KG1 (cell line): ENCODE measurements around the gene STAB1.
"Not testable (repeated sequence)": the region's sequence is repeated elsewhere in the genome, so short reads cannot be mapped to it uniquely, and the experiment has no call there.

Experiments
- DNase-seq: peaks from one replicate; lab custom pipeline; 2025; lab: John Stamatoyannopoulos, UW

STAB1 gene

GRCh38 chr3:52524752-52525679 is 29.9 kb downstream of the STAB1 start:
- no peak for DNase-seq

DNA sequence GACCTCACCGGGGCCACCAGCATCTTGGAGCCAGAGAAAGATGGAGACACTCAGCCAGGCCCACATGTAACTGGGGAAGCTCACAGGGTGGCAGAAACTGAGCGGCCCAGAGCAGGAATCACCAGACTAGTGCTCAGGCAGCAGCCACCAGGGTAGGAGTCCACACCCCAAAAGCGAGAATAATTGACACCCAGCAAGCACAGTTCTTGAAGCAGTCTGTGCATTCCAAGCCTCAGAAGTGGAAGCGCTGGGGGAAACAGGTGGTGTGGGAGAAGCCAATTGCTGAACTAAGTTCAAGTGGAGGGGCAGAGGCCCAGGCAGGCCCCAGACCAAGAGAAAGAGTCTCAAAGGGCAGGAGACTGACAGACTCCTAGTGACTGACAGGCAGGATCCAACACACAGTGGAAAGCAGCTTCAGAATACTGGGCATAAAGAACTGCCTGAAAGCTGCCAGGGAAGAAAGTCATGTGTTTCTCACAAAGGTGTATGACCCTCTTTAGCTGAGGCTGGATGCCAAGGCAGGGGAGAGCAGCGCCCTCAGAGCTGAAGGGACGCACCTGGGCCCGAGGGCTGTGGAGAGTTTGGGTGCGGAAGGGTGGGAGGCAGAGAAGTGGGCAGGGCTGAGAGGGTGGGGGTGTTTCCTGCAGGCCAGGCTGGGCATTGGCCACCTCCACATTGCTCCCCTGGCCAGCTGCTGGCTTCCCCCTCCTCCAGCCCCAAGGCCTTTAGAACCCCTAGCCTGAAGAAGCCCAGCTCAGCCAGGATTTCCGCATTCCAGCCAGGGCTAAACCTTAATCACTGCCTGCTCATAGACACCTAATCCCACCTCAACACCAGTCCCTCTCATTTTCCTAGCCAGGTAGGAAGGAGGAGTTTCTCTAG is 30.8 kb downstream of the STAB1 start:
- DNase-seq, result no peak

DNA sequence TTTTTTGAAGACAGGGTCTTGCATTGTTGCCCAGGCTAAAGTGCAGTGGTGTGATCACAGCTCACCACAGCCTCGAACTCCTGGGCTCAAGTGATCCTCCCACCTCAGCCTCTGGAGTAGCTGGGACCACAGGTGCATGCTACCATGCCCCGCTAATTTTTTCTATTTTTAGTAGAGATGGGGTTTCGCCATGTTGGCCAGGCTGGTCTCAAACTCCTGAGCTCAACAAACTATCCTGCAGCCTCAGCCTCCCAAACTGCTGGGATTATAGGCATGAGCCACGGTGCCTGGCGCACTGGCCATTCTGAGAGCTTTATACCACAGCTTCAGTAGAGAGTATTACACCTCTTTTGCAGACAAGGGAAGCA is 31.5 kb downstream of the STAB1 start:
- DNase-seq, result not testable (repeated sequence)

GRCh38 chr3:52527039-52527731 is 32.0 kb downstream of the STAB1 start:
- no peak for DNase-seq

GRCh38 chr3:52527732-52528585 is 32.8 kb downstream of the STAB1 start:
- DNase-seq, result no peak

DNA sequence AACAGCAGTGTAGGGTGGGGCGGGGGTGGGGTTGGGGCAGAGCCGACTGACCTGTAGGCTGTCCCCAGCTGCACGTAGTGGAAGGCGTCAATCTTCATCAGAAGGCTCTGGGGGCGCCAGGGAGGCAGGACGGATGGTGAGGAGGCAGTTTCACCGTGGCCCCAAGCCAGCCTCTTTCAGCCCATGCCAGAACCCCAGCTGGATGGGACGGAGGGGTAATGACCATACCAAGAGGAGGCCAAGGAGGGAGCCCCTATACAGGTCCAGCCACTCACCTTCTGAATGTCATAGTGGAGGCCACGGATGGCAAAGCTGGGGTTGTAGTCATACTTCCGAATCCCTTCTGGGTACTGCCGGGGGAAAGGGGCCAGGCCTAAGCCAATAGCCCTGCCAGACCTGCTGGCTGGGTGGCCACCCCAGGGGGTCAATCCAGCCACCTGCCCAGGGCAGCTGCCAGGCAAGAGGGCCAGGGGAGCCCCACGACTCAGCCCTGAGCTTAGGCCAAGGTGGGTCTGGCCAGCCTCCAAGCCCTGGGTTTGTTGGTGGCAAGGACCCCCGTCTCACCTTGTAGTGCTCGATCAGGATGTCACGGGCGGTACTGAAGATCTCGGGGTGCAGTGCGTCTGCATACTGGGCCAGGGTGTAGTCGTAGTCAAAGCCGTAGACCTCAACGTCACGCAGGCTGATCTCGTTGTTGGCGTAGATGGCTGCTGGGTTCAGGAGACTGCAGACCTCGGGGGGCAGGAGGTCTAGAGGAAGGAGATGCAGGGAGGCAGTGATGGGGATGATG is 33.6 kb downstream of the STAB1 start:
- no peak for DNase-seq

GRCh38 chr3:52529376-52530333 is 34.5 kb downstream of the STAB1 start:
- no peak for DNase-seq

GRCh38 chr3:52530918-52531826 is 36.0 kb downstream of the STAB1 start:
- no peak for DNase-seq

- no peak for DNase-seq
Measured at GRCh38 chr3:52531860-52532516, 36.9 kb downstream of the STAB1 start.

- no peak for DNase-seq
Measured at GRCh38 chr3:52532517-52532837, 37.3 kb downstream of the STAB1 start.

DNA sequence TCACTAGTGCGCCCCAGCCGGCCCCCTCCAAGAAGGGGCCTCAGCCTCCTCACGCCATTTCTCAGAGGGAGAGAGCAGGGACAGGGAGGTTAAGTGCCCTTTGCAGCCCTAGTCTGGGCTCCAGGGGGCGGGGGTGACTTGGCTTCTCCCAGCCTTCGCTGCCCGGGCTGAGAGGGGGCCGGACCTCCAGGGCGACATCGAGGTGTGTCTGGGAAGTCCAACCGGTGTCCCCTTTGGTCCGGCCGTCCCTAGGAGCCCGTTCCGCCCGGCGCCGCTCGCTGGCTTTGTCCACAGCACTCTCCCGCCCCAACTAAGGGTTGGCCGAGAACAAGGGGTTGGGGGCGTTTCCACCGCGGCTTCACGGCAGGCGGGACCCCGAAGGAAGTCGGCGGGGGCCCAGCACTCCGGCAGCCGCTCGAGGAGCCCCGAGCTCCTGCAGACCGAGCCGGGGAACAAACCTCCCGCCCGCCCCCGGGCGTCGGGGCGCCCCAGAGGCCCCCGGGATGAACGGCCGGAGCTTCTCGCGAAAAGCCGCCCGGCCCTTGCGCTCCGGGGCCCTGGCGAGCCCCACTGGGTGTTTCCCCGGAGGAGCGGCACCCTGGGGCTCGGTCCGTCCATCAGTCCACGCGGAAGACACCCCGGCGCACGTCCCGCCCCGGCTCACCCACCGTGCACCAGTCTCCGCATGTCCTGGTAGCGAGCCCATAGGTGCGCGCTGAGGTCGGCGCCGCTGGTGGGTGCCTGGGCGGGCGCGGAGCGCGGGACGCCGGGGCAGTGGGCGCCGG is 37.9 kb downstream of the STAB1 start:
- no peak for DNase-seq

DNA sequence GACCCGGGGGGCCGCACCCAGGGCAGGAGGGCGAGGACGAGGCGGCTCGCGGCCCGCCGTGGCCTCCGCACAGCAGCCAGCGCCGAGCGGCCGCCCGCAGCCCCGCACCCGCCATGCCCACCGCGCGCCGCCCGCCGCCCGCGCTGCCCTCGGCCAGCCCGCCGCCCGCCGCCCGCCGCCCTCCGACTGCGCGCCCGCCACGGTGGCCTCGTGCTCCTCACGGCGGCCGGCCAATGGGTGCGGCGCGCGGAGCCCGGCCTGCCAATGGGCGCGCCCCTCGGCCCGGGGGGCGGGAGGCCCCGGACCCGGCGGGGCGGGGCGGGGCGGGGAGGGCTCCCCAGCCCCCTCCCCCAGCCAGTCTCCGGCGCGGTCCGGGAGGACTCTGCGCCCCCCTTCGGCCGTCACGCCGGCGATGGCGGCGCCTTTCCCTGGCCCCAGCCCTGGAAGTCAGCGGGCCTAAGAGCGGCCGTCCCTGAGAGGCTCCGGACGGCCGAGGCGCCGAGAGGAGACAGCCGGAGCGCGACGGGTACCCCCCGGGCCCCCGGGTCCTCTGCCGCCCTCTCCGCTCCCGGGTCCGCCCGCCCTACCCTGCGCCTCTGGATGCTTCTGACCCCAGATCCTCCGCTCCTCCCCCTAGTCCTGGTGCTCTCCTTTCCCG is 38.6 kb downstream of the STAB1 start, which contains the start of gene NT5DC2:
TSS of gene NT5DC2 (minus strand) at position 235 of the 658 bp plus-strand sequence. CDS start at position 115, 120 bp downstream.
- no peak for DNase-seq

GRCh38 chr3:52534281-52535183 is 39.4 kb downstream of the STAB1 start:
- no peak for DNase-seq

DNA sequence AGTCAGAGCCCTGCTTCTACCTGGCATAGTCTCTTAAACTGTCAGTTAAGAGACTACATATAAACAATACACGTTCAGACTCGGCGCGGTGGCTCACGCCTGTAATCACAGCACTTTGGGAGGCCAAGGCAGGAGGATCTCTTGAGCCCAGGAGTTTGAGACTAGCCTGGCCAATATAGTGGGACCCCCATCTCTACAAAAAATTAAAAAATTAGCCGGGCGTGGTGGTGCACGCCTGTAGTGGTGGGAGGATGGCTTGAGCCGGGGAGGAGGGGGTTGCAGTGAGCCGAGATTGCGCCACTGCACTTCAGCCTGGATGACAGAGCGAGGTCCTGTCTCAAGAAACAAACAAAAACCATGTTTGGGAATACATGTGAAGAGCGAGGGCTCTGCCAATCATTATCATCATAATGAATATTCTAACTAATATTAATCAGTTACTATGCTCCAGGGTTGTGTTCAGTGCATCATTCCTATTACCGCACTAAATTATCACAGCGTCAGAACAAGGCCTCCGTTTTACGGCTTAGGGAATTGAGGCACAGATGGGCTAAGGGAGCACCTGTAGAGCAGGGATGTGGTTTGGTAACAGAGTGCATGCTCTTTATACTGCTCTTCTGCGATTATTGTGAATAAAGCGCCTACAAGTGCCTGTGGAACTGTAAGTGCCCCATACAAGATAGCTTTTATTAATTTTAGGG is 40.4 kb downstream of the STAB1 start:
- no peak for DNase-seq

DNA sequence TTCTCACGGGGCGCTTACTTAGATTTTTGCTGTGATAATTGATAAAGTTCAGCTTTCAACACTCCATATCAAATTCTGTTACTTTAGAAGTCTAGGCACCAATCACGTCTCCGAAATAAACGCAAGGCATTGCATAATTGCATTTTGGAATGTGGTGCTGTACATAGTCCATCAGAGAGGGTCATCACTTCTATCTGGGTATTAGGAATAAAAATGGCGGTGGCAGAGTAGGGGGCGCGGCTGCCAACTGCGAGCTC is 40.9 kb downstream of the STAB1 start:
- DNase-seq, result no peak
